ENCODE data around the gene CXorf58. TPM values are rescaled to one million over a fixed set of nuclear protein-coding genes. Genes with fewer than 3 reads are reported as not detected.

The CXorf58 gene
- polyA plus RNA-seq, 1 of the 3 experiments (the other 2 are of a cell fraction) = not detected

DNA sequence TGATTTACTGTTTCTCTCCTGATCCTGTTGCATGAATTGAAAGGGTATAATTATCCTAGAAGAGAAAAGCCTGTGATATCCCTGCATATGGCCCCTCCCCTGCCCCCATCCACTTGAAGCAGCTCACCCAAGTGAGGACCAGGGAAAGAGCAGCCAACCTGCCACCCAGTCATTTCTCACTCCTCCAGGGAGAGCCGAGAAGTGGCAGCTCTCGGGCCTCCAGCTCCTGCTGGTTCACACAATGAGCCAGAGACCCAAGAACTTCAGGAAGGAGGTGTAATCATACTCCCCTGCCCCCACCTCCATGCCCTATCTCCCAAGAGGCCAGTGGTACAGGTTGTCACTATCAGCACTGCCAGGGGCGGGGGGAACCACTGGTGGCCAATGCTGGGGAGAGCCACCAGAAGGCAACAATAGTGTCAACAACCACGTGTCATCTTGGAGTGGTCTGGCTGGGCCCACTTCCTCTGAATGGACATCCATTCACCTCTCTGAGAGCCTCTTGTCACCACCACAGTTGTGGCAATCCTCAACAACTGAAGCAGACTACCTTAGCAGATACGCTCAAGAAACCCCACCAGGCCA, 43.0 kb upstream of the CXorf58 start (continued):
- no peak for TF ChIP-seq EZH2phosphoT487 (IDR thresholded peaks at IDR 0.05; ENCODE audit: borderline replicate concordance, low read depth)
- no peak for TF ChIP-seq NRF1 (IDR thresholded peaks at IDR 0.05; ENCODE audit: low read depth, low read length)
- no peak for TF ChIP-seq RCOR1 (IDR thresholded peaks at IDR 0.05; ENCODE audit: low read length)
- no peak for TF ChIP-seq GATA2 (CRISPR knock-in tag; IDR thresholded peaks at IDR 0.05)
- TF ChIP-seq CHD2 (IDR thresholded peaks at IDR 0.05; ENCODE audit: low read length, partially characterized antibody) = no peak
- TF ChIP-seq SIN3A (IDR thresholded peaks at IDR 0.05; ENCODE audit: borderline replicate concordance, low read depth, low read length) = no peak
- no peak for TF ChIP-seq FOSL2 (IDR thresholded peaks at IDR 0.05; ENCODE audit: borderline replicate concordance, low read depth)
- TF ChIP-seq, protein P1, sequence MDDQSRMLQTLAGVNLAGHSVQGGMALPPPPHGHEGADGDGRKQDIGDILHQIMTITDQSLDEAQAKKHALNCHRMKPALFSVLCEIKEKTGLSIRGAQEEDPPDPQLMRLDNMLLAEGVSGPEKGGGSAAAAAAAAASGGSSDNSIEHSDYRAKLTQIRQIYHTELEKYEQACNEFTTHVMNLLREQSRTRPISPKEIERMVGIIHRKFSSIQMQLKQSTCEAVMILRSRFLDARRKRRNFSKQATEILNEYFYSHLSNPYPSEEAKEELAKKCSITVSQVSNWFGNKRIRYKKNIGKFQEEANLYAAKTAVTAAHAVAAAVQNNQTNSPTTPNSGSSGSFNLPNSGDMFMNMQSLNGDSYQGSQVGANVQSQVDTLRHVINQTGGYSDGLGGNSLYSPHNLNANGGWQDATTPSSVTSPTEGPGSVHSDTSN (IDR thresholded peaks at IDR 0.05) = no peak
- TF ChIP-seq TCF12 (IDR thresholded peaks at IDR 0.05) = no peak

DNA sequence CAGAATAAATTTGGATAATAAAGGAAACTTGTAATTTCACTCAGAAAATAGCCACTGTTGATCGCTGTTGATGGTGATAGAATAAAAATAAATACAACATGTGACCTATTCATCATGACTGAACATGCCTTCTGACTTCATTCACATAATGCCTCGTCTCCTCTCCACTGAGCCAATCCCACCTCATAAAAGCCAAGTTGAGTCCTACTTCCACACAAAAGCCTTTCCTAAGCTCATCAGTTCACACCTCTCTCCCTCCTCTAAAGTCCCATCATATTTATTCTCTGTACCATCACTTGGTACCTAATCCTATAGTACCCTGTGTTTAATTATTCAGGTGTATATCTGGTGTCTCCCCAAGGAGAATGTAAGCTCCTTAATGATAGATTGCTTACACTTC, 37.8 kb upstream of the CXorf58 start:
- DNase-seq = no peak
- CTCF ChIA-PET = interaction anchor here (1.1 kb wide), 1 partner anchor 32 kb away, joined by 3 read pairs; no protein-coding TSS in a partner anchor

More for the DNA sequence above, 37.8 kb upstream of the CXorf58 start:
- Histone ChIP-seq H3K79me2 (ENCODE audit: insufficient read depth) (no peaks in the 10 kb centered on the region), H3K27me3 (ENCODE audit: insufficient read depth) (peaks cover 6% of the 10 kb centered on the region; the same call in 1 of the 2 replicates), H3K36me3 (replicated peaks in 1 of 2; ENCODE audit: control insufficient read depth in 1 of 2, insufficient read depth in 2 of 2, low read length in 1 of 2) (no peaks in the 10 kb centered on the region), H2AFZ (ENCODE audit: low read depth) (no peak overlapping the region), H3K9ac (no peak overlapping the region), H3K4me3 (ENCODE audit: low read depth in 2 of 2, low read length in 1 of 2) (no peak overlapping the region), H3K9me2 (no peaks in the 10 kb centered on the region), H4K20me1 (ENCODE audit: insufficient read depth) (no peaks in the 10 kb centered on the region), H3K27ac (ENCODE audit: low read depth in 2 of 2, low read length in 1 of 2) (no peak overlapping the region), H3K9me3 (no peaks in the 10 kb centered on the region), H3K4me1 (ENCODE audit: control insufficient read depth in 1 of 2, insufficient read depth in 2 of 2, low read depth in 1 of 2, low read length in 1 of 2) (no peaks in the 10 kb centered on the region), H3F3A (replicated peaks; ENCODE audit: insufficient read depth) (no peaks in the 10 kb centered on the region), H3K4me2 (no peak overlapping the region)
- 53% methylated on average over 2 of the region's 2 CpGs for WGBS (ENCODE audit: low lambda C conversion rate)
- TF ChIP-seq RCOR1 (IDR thresholded peaks at IDR 0.05; ENCODE audit: low read length) (no peak), YY1 (IDR thresholded peaks at IDR 0.05; ENCODE audit: low read depth) (no peak), CHD2 (IDR thresholded peaks at IDR 0.05; ENCODE audit: low read length, partially characterized antibody) (no peak), NRF1 (IDR thresholded peaks at IDR 0.05; ENCODE audit: low read depth, low read length) (no peak), FOSL2 (IDR thresholded peaks at IDR 0.05; ENCODE audit: borderline replicate concordance, low read depth) (no peak), POLR2AphosphoS5 (IDR thresholded peaks at IDR 0.05; ENCODE audit: low read depth, low read length) (no peak), EZH2phosphoT487 (IDR thresholded peaks at IDR 0.05; ENCODE audit: borderline replicate concordance, low read depth) (no peak)
- TF ChIP-seq, protein P2, sequence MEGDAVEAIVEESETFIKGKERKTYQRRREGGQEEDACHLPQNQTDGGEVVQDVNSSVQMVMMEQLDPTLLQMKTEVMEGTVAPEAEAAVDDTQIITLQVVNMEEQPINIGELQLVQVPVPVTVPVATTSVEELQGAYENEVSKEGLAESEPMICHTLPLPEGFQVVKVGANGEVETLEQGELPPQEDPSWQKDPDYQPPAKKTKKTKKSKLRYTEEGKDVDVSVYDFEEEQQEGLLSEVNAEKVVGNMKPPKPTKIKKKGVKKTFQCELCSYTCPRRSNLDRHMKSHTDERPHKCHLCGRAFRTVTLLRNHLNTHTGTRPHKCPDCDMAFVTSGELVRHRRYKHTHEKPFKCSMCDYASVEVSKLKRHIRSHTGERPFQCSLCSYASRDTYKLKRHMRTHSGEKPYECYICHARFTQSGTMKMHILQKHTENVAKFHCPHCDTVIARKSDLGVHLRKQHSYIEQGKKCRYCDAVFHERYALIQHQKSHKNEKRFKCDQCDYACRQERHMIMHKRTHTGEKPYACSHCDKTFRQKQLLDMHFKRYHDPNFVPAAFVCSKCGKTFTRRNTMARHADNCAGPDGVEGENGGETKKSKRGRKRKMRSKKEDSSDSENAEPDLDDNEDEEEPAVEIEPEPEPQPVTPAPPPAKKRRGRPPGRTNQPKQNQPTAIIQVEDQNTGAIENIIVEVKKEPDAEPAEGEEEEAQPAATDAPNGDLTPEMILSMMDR (IDR thresholded peaks at IDR 0.05) = no peak
- POLR2A ChIA-PET = no interaction called here
